ENCODE data around the gene DNAI2.

DNA sequence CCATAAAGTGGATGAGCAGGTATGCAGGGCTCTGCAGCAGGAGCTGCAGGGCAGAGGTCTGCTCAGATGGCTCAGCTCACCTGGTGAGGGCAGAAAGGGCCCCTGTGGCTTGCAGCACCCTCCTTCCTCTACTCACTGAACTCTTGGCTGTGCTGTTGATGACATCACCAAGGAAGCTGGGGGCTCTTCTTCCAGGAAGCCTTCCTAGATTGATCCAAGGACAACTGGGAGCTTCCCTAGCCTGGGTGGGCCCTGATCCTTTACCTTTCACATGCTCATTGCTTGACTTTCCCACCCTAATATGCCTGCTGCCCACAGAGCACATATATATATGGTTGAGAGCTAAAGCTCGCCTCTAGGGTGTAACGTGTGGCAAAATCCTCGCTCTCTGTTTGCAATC, 54.5 kb downstream of the DNAI2 start:
- TF ChIP-seq, protein P1, sequence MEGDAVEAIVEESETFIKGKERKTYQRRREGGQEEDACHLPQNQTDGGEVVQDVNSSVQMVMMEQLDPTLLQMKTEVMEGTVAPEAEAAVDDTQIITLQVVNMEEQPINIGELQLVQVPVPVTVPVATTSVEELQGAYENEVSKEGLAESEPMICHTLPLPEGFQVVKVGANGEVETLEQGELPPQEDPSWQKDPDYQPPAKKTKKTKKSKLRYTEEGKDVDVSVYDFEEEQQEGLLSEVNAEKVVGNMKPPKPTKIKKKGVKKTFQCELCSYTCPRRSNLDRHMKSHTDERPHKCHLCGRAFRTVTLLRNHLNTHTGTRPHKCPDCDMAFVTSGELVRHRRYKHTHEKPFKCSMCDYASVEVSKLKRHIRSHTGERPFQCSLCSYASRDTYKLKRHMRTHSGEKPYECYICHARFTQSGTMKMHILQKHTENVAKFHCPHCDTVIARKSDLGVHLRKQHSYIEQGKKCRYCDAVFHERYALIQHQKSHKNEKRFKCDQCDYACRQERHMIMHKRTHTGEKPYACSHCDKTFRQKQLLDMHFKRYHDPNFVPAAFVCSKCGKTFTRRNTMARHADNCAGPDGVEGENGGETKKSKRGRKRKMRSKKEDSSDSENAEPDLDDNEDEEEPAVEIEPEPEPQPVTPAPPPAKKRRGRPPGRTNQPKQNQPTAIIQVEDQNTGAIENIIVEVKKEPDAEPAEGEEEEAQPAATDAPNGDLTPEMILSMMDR (IDR thresholded peaks at IDR 0.05), result no peak
- TF ChIP-seq POLR2A (IDR thresholded peaks at IDR 0.05), result no peak
